SH-SY5Y (cell line): ENCODE data around the gene RCVRN.

Experiments used
- GATA2 ChIP-seq: IDR thresholded peaks from 2 replicates; pipeline ENCODE4 v1.6.1; 2011; ENCODE audit warnings: mild to moderate bottlenecking, low read depth, low read length
- GATA3 ChIP-seq: IDR thresholded peaks from 2 replicates; pipeline ENCODE4 v1.6.1; 2011; ENCODE audit warnings: low read depth, mild to moderate bottlenecking, low read length, moderate library complexity

- TF ChIP-seq GATA3, result no peak
- no peak for TF ChIP-seq GATA2
Measured at GRCh38 chr17:9855036-9855435, 50.0 kb downstream of the RCVRN start.
